OCI-LY7 (cell line): Measurements from ENCODE around the gene MRPS34.

Source experiments
- EZH2phosphoT487 ChIP-seq: fragments of 200-600 bp; sonication (generic); IDR thresholded peaks from 2 replicates; pipeline ENCODE4 v1.6.1; 2018; ENCODE audit warnings: low read depth, borderline replicate concordance, mild to moderate bottlenecking, mixed run types, antibody characterized with exemption, low read length, moderate library complexity, mixed read lengths
- TF ChIP-seq, protein P1 (sequence below): fragments of 200-600 bp; sonication (generic); conservative IDR thresholded peaks from 2 replicates; pipeline ENCODE4 v1.5.1; 2014; ENCODE audit warnings: mild to moderate bottlenecking, antibody characterized with exemption, low read length, moderate library complexity, mixed read lengths

- TF ChIP-seq, protein P1, sequence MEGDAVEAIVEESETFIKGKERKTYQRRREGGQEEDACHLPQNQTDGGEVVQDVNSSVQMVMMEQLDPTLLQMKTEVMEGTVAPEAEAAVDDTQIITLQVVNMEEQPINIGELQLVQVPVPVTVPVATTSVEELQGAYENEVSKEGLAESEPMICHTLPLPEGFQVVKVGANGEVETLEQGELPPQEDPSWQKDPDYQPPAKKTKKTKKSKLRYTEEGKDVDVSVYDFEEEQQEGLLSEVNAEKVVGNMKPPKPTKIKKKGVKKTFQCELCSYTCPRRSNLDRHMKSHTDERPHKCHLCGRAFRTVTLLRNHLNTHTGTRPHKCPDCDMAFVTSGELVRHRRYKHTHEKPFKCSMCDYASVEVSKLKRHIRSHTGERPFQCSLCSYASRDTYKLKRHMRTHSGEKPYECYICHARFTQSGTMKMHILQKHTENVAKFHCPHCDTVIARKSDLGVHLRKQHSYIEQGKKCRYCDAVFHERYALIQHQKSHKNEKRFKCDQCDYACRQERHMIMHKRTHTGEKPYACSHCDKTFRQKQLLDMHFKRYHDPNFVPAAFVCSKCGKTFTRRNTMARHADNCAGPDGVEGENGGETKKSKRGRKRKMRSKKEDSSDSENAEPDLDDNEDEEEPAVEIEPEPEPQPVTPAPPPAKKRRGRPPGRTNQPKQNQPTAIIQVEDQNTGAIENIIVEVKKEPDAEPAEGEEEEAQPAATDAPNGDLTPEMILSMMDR = no peak
- TF ChIP-seq EZH2phosphoT487 = no peak
Measured at GRCh38 chr16:1792836-1793577, 20.1 kb upstream of the MRPS34 start.
